OCI-LY1 (cell line): ENCODE data around the gene ENTPD3.

ENCODE experiments used
- CTCF ChIP-seq: fragments of 200-600 bp; sonication (generic), shearing (Covaris generic); IDR thresholded peaks from 2 replicates; pipeline ENCODE4 v1.5.1; 2017; ENCODE audit warnings: mild to moderate bottlenecking, antibody characterized with exemption, low read length, moderate library complexity, mixed read lengths
- EZH2 ChIP-seq: fragments of 200-600 bp; sonication (generic), shearing (Covaris generic); IDR thresholded peaks from 2 replicates; pipeline ENCODE4 v1.8.0; 2017; ENCODE audit warnings: borderline replicate concordance, mixed run types, mild to moderate bottlenecking, antibody characterized with exemption, low read length, moderate library complexity, mixed read lengths

- no peak for TF ChIP-seq CTCF
- TF ChIP-seq EZH2: no peak
Measured at GRCh38 chr3:40452562-40452875, 65.5 kb downstream of the ENTPD3 start.
